ENCODE results near the gene CCDC152.

DNA sequence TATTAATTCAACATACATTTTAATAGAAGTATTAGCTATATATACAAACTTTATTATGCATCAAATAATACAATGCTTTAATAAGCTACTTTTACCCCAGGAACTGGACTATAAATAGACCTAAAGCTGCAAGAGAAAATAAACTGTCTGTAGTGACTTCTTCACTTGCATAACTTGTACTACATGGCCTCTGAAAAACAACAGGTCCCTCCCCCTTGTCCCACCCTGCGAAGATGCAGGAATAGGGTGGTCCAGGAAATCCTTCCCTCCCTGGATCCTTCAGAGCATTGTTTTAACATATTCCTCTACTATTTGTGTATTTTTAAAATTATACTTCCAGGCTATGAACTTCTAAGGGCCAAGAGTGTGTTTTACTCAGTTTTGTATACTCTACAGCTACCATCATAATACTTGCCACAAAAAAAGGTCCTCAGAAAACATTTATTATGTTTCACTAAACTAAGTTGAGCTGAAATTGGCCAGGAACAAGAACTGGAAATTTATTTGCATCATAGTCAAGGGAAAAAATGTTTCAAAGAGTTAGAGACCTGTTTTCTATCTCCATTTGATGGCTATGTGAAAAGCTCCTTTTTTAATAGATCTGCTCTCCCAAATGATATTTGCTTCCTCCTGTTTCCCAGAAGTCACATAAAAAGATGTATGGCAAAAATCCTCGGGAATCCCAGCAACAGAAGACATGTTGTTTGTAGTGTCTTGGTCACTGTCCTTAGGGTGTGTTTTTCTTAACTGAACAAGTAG is 70.3 kb downstream of the CCDC152 start:
- TF ChIP-seq, protein P1, sequence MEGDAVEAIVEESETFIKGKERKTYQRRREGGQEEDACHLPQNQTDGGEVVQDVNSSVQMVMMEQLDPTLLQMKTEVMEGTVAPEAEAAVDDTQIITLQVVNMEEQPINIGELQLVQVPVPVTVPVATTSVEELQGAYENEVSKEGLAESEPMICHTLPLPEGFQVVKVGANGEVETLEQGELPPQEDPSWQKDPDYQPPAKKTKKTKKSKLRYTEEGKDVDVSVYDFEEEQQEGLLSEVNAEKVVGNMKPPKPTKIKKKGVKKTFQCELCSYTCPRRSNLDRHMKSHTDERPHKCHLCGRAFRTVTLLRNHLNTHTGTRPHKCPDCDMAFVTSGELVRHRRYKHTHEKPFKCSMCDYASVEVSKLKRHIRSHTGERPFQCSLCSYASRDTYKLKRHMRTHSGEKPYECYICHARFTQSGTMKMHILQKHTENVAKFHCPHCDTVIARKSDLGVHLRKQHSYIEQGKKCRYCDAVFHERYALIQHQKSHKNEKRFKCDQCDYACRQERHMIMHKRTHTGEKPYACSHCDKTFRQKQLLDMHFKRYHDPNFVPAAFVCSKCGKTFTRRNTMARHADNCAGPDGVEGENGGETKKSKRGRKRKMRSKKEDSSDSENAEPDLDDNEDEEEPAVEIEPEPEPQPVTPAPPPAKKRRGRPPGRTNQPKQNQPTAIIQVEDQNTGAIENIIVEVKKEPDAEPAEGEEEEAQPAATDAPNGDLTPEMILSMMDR (CRISPR knock-in tag; IDR thresholded peaks at IDR 0.05): no peak
- no peak for TF ChIP-seq HNF4G (IDR thresholded peaks at IDR 0.05; ENCODE audit: borderline replicate concordance, low read depth, low read length)
- no peak for TF ChIP-seq HNF4G (CRISPR knock-in tag; IDR thresholded peaks at IDR 0.05; ENCODE audit: borderline replicate concordance, low read depth)
- TF ChIP-seq, protein P2, sequence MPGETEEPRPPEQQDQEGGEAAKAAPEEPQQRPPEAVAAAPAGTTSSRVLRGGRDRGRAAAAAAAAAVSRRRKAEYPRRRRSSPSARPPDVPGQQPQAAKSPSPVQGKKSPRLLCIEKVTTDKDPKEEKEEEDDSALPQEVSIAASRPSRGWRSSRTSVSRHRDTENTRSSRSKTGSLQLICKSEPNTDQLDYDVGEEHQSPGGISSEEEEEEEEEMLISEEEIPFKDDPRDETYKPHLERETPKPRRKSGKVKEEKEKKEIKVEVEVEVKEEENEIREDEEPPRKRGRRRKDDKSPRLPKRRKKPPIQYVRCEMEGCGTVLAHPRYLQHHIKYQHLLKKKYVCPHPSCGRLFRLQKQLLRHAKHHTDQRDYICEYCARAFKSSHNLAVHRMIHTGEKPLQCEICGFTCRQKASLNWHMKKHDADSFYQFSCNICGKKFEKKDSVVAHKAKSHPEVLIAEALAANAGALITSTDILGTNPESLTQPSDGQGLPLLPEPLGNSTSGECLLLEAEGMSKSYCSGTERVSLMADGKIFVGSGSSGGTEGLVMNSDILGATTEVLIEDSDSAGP (CRISPR knock-in tag; IDR thresholded peaks at IDR 0.05; ENCODE audit: borderline replicate concordance): no peak
- TF ChIP-seq ZNF33B (CRISPR knock-in tag; IDR thresholded peaks at IDR 0.05): no peak
- no peak for TF ChIP-seq GTF2F1 (IDR thresholded peaks at IDR 0.05; ENCODE audit: low read length)
- no peak for TF ChIP-seq ZNF24 (IDR thresholded peaks at IDR 0.05)
- TF ChIP-seq ATF6 (CRISPR knock-in tag; conservative IDR thresholded peaks at IDR 0.05): no peak
- TF ChIP-seq TFDP1 (CRISPR knock-in tag; IDR thresholded peaks at IDR 0.05; ENCODE audit: borderline replicate concordance): no peak
- TF ChIP-seq ARNT (IDR thresholded peaks at IDR 0.05): no peak
- TF ChIP-seq TBP (CRISPR knock-in tag; IDR thresholded peaks at IDR 0.05): no peak
- TF ChIP-seq, protein P3, sequence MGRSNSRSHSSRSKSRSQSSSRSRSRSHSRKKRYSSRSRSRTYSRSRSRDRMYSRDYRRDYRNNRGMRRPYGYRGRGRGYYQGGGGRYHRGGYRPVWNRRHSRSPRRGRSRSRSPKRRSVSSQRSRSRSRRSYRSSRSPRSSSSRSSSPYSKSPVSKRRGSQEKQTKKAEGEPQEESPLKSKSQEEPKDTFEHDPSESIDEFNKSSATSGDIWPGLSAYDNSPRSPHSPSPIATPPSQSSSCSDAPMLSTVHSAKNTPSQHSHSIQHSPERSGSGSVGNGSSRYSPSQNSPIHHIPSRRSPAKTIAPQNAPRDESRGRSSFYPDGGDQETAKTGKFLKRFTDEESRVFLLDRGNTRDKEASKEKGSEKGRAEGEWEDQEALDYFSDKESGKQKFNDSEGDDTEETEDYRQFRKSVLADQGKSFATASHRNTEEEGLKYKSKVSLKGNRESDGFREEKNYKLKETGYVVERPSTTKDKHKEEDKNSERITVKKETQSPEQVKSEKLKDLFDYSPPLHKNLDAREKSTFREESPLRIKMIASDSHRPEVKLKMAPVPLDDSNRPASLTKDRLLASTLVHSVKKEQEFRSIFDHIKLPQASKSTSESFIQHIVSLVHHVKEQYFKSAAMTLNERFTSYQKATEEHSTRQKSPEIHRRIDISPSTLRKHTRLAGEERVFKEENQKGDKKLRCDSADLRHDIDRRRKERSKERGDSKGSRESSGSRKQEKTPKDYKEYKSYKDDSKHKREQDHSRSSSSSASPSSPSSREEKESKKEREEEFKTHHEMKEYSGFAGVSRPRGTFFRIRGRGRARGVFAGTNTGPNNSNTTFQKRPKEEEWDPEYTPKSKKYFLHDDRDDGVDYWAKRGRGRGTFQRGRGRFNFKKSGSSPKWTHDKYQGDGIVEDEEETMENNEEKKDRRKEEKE (IDR thresholded peaks at IDR 0.05): no peak
- no peak for TF ChIP-seq MXI1 (IDR thresholded peaks at IDR 0.05; ENCODE audit: borderline replicate concordance, low read depth, low read length)

Data from HepG2 (cell line).